ENCODE data around the gene HS1BP3.

HS1BP3 gene

DNA sequence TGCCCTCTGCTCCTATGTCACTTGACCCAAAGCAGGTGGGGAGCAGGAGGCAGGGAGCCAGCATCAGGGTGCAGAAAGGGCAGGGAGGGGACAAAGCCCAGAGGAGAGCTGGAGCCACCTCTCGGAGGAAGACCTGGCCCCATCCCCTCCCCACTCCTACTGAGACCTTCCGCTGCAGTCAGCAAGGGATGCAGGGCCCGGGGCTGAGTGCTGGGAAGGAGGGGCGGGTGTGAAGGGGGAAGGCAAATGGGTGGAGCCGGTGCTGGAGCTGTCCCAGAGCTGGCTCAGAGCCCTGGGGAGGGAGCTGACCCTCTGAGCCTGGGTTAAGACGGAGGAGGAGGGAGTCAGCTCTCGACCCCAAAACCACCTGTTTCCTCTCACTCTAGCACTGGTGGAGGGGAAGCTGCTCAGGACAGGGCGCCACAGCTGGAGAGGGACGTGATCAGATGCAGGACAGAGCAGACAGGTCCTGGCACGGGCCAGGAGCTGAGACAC lies 33.8 kb downstream of the HS1BP3 start:
- no peak for DNase-seq (ENCODE audit: low read depth)

DNA sequence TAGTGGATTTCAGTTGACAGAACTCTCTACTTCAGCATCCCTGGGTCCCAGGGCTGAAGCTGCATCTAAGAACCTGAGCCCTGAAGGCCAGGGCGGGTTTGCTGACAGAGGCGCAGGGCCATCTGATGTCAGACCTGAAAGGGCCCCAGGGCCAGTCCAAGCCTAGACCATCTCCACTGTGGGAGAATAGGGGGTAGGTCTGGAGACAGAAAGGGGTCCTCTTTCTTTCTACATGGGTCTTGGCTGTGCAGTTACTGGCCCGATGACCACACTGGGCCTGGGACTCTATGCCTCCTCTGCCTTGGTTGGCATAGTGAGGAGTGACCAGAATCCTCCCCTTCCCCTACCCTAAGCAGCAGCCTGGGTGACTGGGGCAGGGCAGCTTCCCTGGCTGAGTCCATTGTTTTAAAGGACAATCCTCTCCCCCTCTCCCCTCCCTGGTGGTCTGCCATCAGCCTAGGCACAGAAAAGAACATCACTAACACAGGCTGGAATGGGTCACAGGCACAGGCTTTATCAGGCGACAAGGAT lies 34.5 kb downstream of the HS1BP3 start:
- no peak for DNase-seq (ENCODE audit: low read depth)

DNA sequence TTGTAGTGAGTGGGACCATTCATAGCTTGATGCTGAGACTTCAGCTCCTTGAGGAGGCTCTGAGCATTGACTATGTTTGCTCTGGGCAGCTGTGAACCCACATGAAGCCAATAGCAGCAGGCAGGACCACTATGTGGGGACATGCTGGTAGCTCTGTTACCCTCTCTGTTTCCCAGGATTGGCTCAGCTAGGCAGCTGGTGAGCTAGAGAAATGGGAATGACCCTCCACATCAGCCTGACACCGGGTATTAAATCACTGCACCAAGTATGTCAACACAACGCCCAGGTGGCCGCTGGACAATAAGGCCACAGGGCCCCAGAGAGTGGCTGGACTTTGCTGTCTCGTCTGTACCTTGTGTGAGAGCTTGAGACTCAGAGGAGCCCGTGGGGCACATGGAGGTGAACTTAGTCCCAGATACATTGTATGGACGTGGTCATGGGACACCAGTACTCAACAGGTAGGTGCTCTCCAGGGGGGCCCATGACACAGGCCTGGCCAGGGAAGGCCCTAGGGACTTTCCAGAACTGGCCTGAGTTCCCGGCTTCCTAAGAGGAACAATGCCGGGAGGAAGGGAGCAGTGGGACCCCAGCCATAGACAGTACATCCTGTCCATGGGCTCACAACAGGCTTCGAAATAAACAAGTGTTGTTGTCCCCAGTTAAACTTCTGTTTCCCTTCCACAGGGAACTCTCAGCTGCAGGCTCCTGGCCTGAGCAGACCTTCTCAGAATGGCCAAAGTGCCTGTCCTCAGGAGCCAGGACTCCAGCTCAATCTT lies 35.2 kb downstream of the HS1BP3 start:
- no peak for DNase-seq (ENCODE audit: low read depth)

DNA sequence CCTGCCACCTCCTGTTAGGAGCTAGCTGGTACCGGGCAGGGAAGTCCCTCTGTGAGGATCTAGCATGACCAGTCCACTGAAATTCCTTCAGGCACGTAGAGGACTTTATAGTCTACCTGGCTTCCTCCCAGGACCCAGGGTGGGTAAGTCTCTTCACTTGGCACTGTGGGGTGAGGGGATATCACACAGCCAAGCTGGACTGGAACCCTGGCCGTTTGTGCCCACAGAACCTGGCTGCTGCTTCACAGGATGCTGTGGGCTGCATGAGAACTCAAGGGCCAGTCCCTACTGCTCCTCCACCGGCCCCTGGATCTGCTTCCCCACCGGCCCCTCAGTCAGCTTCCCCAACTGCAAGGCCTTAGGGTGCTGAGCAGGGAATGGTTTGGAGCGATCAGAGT lies 35.8 kb downstream of the HS1BP3 start:
- DNase-seq (ENCODE audit: low read depth): no peak

DNA sequence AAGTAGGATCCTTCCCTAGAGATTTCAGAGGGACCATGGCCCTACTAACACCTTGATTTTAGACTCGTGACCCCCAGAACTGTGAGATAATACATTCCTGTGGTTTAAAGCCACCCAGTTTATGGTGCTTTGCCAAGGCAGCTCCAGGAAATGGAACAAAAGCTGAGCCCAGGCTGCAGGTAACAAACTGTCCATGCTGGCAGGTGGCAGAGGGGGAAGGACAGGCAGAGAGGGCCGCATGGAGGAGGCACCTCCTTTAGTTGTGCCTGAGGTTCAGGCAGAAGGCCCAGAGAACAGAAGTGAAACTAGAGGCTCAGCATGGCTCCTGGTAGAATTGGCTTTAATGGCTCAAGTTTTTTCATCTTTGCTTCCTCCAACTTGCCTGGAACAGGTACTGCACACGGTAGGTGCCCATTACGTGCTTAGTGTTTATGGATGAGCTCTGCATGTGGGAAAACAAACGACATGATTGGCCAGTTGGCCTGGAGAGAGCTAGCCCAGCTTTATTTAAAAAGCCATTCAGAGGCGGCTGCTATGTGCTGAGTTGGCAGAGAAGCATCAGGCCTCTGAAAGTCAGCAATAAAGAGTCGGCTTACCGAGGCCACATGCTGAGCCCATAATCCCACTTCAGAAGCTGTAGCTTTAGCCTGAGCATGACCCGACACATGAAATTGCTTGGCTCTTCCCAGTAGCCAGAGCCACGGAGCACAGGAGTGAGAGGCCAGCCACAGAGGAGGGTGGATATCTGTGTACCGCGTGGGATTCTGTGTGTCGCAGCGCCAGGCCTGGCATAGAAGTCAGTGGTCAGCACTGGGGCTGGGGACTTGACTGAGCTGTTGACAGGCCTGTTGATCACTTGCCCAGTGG lies 36.5 kb downstream of the HS1BP3 start:
- no peak for DNase-seq (ENCODE audit: low read depth)

DNA sequence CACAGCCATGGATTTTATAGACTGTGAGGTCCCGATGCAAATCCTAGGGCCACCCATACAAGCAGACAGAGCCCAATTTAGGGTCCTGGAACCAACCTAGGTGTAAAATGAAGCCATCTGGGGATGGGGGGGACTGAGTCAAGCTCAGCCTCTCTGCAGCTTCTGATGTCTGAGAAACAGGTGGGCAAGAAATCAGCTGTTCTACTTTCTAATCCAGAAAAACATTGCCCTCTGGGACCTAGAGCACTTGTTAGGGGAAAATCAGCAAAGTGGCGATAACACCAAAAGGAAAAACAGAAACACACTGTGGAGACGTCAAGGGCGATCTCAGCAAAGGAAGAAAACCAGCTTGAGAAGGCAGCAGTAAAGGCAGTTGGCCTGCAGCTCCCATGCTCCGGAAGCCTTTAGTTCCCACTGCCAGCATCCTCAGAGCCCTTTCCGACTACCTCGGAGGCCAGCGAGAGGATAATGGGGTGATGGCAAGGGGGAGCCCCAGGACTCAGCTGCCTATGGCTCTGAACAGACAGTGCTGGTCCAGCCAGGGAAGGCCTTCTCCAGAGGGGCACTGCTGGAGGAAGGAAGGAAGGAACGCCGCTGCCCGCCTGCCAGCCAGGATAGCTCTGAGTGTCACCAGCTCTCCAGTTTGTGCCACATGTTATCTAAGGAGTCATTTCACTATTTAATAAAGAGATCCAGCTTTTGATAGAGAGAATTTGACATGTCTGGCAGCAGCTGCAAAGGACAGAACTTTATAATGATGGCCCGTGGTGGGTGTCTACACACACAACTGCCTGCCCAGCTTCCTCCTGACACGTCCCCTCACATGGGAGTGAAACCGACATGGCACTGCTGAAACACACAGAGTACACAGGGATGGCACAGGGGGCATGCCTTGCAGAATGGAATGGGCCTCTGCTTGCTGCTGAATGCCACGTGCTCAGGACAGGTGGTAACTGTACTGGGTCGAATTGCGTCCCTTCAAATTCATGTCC lies 37.7 kb downstream of the HS1BP3 start:
- DNase-seq (ENCODE audit: low read depth): no peak

DNA sequence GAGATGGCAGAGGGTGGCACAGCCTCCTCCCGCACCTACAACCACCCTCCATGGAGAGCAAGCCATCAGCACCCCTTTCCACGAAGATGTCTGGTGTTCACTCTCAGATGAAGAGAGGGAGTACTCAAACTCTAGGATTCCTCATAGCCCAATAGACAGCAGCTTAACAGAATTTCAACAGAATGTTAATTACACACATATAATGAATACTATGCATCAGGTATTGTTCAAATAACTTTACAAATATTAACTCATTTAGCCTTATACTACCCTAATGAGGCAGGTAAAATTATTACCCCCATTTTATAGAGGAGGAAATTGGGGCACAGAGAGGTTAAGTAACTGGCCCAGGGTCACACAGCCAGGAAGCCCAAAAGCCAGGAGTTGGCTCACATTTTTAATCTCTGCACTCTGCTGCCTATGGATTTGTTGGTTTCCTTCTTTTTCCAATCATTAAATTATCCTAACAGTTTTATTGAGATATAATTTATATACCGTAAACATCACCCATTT lies 39.0 kb downstream of the HS1BP3 start:
- no peak for DNase-seq (ENCODE audit: low read depth)

DNA sequence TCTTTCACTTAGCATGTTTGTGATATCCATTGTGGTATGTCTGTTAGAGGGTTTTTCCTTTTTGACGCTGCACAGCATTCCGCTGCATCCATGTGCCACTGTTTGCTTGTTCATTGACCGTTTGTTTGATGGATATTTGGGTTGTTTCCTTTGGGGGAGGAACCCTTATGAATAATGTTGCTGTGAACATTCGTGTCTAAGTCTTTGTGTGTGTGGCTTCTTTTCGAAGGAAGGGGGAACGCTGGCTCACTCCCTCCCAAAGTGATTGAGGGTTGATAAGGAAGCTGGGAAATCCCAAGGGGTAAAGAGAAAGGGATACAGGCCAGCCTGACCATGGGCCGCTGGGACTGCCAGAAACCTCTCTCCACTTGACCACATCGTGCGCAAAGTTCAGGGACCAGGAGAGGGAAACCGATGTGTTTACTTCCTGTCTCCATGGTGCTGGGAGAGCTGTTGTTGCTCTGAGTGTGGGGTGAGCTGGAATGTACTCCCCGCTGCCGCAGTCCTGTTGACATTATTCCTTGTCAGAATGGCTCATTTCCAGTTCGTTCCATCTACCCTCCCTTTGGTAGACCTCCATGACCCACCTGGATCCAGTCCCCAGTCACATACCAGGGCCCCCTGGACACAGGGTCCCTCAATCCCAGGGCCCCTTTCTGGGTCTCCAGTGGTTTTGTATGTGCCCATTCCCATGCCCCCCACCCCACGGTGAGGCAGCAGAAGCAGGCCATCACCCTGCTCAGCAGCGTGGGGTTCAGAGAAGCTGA lies 39.6 kb downstream of the HS1BP3 start:
- no peak for DNase-seq (ENCODE audit: low read depth)

DNA sequence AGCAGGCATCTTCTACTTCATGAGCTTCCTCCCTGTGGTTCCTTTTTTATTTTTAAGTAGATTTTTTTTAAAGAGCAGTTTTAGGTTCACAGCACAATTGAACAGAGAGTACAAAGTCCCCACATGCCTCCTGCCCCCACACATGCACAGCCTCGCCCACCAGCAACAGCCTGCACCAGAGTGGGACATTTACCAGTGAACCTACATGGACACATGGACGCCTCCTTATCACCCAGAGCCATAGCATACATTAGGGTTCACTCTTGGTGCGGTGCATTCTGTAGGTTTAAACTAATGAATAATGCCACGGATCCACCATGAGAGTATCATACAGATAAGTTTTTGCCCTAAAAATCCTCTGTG lies 40.9 kb downstream of the HS1BP3 start:
- DNase-seq (ENCODE audit: low read depth): no peak

DNA sequence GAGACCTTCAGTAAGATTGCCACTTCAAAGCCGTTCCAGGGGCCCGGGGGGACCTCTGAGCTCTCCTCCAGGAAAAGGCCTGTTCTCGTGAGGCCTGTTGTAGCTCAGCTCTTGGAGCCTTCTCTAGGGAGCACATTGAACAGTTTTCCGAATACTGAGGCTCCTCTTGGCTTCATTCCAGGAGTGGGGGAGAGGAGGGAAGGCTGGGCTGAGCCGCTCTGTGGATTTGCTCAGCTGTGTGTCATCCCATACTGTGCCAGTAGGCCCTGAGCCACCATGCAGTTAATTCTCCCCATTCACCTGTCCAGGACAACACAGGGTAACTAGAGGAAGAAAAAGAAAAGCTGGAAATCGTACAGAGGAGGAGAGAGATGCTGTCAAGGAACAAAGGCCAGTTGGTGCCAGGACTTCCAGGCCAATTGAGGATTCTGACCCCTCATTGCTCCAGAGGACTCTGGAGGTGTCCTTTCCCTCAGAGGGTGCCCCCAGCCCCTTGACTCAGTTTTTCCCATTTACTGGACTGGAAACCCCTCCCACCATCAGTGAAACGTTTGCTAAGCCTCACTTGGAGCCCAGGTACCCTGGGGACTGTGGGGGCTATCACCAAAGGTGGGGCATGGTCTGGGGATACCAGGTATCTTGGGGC lies 41.4 kb downstream of the HS1BP3 start:
- no peak for DNase-seq (ENCODE audit: low read depth)

DNA sequence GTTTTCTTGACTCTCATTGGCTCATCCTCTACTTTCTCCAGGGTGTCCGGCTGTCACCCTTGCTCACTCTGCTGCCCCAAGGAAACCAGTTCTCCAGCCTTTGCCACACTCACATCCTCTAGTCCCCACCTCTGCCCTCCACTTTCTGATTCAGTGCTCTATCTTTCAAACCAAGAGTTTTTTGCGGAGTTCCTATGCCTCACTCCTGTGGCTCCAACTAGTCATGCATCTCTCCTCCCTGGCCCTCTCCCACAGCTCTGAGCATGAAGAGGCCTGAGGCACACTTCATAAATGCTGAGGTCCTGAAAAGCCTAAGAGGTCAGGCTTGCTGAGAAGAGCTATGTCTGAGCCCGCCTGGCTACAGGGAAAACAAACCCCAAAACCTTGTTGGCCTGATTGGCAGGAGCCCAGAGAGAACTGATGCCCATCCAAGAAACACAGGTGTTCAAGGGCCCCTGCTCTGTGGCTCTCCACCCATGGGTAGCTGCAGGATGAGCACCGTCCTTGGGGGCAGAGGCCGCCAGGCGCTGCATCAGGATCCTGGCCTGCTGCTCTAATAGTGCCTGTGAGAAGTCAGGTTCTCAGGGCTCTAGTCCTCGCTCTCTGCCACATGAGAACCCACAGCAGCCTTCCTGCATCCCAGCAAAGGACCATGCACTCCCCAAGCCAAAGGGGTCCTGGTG lies 42.1 kb downstream of the HS1BP3 start:
- no peak for DNase-seq (ENCODE audit: low read depth)

DNA sequence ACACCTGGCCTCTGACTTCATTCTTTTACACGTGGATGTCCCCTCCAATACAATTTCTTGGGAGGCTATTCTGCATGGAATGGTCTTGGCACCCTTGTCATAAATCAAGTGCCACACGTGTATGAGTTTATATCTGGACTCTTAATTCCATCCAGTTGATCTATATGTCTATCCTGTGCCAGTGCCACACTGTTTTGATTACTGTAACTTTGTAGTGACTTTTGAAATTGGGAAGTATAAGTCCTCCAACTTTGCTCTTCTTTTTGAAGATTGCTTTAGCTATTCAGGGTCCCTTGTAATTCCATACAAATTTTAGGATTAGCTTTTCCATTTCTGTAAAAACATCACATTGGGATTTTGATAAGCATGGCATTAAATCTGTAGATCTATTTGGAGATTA lies 43.5 kb downstream of the HS1BP3 start:
- DNase-seq (ENCODE audit: low read depth): no peak

DNA sequence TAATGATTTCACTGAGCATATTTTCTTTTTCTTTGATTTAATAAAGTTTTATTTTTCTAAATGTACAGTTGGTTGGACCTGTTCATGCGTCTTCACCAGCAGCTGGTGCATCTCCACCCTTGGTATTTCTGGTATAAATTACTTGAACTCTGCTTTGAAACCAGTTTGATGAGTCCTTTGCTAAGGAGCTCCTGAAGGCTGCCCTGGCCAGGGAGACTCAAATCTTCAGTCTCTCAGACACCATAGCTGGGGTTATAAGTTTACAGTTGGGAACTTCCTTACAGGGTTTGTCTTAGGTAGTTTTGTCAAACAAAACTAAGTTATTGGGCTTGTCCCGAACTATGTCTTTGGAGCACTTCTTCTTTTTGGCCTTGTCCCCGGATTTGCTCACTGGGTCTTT lies 44.7 kb downstream of the HS1BP3 start:
- no peak for DNase-seq (ENCODE audit: low read depth)

DNA sequence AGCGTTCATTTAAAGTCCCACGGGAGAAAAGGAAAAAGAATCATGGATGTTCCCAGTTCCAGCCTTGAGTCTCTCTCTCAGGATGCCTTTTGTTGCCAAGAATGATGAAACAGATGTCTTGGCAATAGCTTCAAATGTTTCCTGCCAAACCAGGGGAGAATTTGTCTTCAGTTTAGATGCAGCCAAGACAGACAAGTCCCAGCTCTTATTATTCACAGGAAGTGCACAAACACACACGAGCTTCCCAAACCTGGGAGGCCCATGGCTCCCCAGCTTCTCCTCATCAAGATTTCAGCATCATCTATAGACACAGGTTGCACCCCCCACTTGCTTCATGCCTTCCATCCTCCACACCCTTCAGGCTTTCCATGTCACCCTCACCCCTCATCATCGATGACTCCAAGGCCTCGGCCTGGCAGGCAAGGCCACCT lies 45.9 kb downstream of the HS1BP3 start:
- no peak for DNase-seq (ENCODE audit: low read depth)

DNA sequence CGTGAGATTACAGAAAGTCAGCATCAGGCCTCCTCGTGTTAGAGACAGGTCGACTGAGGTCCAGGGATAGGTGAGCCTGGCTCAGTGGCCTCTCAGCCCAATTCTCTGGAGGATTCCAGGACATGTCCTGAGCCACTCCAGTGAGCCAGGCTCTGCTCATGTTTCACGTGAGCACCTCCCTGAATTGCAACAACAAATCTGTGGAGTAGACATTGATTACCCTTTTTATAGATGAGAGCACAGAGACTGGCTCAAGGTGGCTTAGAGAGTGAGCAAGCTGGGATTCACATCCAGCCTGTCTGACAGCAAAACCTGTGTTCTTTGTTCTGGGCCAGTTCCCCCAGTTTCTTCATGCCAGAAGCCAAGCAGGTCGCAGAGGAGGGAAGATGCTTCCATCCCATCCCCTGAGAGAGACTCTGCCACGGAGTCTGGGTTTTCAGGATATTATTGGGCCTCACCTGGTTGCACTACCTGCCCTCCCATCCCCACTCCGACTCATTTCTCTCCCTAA lies 46.4 kb downstream of the HS1BP3 start:
- DNase-seq (ENCODE audit: low read depth): no peak

DNA sequence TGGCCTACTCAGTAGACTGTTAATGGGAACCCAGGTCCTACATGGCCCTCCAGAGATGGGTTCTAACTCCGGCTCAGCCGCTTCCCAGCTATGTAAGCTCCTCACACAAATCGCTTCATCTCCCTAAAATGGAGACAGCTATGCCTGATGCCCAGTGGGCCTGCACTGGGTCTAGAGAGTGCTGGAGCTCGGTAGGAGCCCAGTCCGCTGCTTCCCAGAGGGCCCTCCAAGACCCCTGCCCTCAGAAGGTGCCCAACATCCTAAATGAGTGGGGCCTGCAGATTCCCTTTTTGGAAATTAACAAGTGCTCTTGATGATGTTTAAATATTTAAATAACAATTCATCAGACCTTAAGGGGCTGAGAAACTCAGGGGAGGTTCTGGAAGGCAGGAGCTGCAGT lies 47.1 kb downstream of the HS1BP3 start:
- no peak for DNase-seq (ENCODE audit: low read depth)

DNA sequence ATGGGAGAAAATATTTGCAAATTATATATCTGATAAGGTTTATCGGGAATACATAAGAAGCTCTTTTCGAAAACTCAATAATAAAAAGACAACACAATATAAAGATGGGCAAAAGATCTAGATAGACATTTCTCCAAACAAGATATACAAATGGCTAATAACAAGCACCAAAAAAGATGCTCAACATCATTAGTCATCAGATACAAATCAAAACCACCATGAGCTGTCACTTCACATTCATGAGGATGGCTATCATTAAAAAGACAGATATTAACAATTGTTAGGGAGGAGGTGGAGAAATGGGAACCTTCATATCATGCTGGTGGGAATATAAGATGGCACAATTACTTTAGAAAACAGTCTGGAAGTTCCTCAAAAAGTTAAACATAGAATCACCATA lies 48.1 kb downstream of the HS1BP3 start:
- no peak for DNase-seq (ENCODE audit: low read depth)

DNA sequence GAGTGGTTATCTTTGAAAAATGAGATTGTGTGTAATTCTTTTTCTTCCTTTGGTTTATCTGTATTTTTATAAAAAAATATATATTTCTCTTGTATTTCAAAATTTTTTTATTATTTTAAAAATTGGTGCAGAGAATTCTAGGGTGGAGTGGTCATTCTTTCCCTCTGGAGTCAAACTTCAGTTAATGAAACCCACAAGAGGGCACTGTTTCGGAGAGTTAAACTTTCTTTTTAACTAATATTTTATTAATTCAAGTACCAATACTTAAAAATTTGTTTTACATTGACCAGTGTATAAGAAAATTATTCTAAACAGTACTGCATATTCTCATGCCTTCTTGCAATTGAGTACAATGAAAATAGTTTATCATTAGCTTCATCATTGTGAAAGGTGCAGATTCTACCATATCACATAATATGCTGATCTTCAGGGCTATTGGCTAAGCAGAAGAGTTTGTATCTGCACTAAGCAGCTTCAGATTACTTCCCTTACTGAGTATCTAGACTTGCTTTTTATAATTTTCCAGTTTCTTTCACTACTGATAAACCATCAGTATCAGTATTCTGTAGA lies 50.1 kb downstream of the HS1BP3 start:
- no peak for DNase-seq (ENCODE audit: low read depth)

DNA sequence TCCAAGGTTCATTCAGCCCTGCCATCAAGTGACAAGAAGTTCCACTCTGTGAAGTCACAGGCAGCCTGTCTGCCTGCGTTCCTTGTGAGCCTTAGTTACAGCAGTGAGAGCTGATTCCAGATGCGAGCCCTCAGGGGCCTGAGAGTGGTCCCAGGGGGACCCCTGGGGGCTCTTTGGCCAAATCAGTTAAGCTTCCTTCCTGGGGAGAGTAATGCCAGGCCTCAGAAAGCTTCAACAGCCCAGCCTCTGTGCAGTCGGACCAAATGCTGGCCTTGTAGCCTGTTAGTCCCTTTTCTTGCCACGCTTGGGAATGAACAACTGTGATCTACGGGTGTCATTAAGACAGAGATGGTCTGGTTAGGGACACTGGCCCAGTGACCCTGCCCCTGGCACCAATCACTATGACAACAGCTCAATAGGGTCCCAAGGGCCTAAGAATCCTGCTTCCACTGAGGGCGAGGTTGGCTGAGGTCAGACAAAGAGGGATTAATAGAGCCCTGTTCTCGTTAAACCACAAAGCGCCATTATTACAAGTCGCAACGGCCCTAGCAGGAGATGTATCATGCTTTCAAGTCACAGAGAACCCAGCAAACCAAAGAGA lies 50.9 kb downstream of the HS1BP3 start:
- no peak for DNase-seq (ENCODE audit: low read depth)

Data from activated T-cell treated with anti-CD3 and anti-CD28 coated beads for 48 hours (primary cell).